Natural killer cell (primary cell): ENCODE data around the gene ATIC. TPM values are rescaled to one million over a fixed set of nuclear protein-coding genes. Genes with fewer than 3 reads are reported as not detected.

ENCODE experiments used
- ATAC-seq, 3 donors: fragments of 150-1000 bp in 2 of 3; fragments of 200-7000 bp in 1 of 3; cut with Tn5 transposase; 1 replicate in 1 of 3; 2 replicates in 2 of 3; pipeline ENCODE4 v1.10.0; 2021; ENCODE audit warnings: mild to moderate bottlenecking in 2 of 3, moderate library complexity in 2 of 3
- DNase-seq, 2 donors: peaks; one replicate each; pipeline versions ENCODE4 v3.0.0 to v3.0.0-alpha.2; 2013 to 2021; ENCODE audit warnings: mixed read lengths in 1 of 2
- H3K27ac ChIP-seq: one replicate; pipeline ENCODE4 v1.5.1; 2013; ENCODE audit warnings: mild to moderate bottlenecking, low read length
- H3K27me3 ChIP-seq: one replicate; pipeline ENCODE4 v1.6.1; 2013; ENCODE audit warnings: low read length; ENCODE audit not compliant: control insufficient read depth, insufficient read depth
- H3K36me3 ChIP-seq: one replicate; pipeline ENCODE4 v1.6.1; 2013; ENCODE audit warnings: low read length; ENCODE audit not compliant: control insufficient read depth, insufficient read depth
- H3K4me1 ChIP-seq: one replicate; pipeline ENCODE4 v1.6.1; 2013; ENCODE audit warnings: low read length; ENCODE audit not compliant: control insufficient read depth, insufficient read depth
- H3K4me3 ChIP-seq: one replicate; pipeline ENCODE4 v1.5.1; 2013; ENCODE audit warnings: low read length
- H3K9me3 ChIP-seq: one replicate; pipeline ENCODE4 v1.6.1; 2013; ENCODE audit warnings: low read length; ENCODE audit not compliant: control insufficient read depth, insufficient read depth
- H3K27ac Mint-ChIP-seq, 2 donors: one replicate each; pipeline ENCODE4 v1.8.0; 2022; ENCODE audit warnings: mild to moderate bottlenecking in 2 of 2, mixed read lengths in 2 of 2, moderate library complexity in 1 of 2
- H3K27me3 Mint-ChIP-seq, 2 donors: one replicate each; pipeline ENCODE4 v1.8.0; 2022; ENCODE audit warnings: low read depth in 2 of 2, mixed read lengths in 2 of 2
- H3K36me3 Mint-ChIP-seq: one replicate; pipeline ENCODE4 v1.8.0; 2022; ENCODE audit warnings: mixed read lengths
- H3K4me1 Mint-ChIP-seq, 2 donors: one replicate each; pipeline ENCODE4 v1.8.0; 2022; ENCODE audit warnings: mixed read lengths in 2 of 2
- H3K4me3 Mint-ChIP-seq: one replicate; pipeline ENCODE4 v1.8.0; 2022; ENCODE audit warnings: mild to moderate bottlenecking, moderate library complexity, mixed read lengths
- H3K9me3 Mint-ChIP-seq, 2 donors: one replicate each; pipeline ENCODE4 v1.8.0; 2022; ENCODE audit warnings: mixed read lengths in 2 of 2
- WGBS: methylation state at CpG from one replicate; pipeline ENCODE4 v1.1.7; 2013; ENCODE audit warnings: missing lambda C conversion rate; ENCODE audit not compliant: insufficient coverage; 5-methylcytosine and 5-hydroxymethylcytosine counted together
- intact Hi-C: fragments of 100-400 bp; cut with micrococcal nuclease; formaldehyde crosslinking; loops from one replicate; pipeline ENCODE4 v1.14.2; 2022
- total RNA-seq, 4 donors: library from RNA; stranded (reverse); fragments of 120-200 nt in 1 of 4; gene quantifications; one replicate each; pipeline versions ENCODE4 v1.2.3 to v1.2.4, GENCODE V29; 2013 to 2022
- TF ChIP-seq, protein P1 (sequence below): fragments of 200-600 bp; IDR thresholded peaks from one replicate; pipeline ENCODE4 v1.8.0; 2022; ENCODE audit warnings: antibody characterized with exemption

ATIC gene
- total RNA-seq, 3 donors from 2014 or later (not counting 1 experiment from before 2014, with no cell fraction given): 33.2 to 49.9 (median 44.5) TPM

DNA sequence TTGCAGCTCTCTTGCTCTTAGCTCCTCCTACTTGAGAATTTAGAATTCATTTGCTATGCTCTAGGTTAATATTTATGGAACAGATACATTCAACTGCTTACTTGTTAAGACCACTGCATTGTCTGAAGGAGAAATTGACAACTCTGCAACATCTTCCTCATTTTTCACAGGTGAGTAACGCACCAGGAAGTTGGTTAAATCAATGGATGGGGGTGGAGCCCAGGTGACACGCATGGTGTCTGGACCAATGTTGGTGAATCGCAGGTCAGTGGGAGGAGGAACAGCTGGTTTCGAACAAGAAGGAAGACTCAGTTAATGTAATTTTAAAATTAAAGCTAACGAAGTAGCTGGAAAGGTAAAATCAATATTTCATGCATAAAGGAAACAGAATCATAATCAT, 79.7 kb downstream of the ATIC start:
- WGBS: 88% methylated on average over 4 of the region's 5 CpGs
- Mint-ChIP-seq H3K9me3 (no peaks in the 10 kb centered on the region), H3K36me3 (no peaks in the 10 kb centered on the region), H3K4me1 (no peaks in the 10 kb centered on the region), H3K4me3 (no peak overlapping the region), H3K27me3 (peaks cover 4 to 17% of the 10 kb centered on the region in 2 donors), H3K27ac (no peak overlapping the region)
- Histone ChIP-seq H3K36me3 (no peaks in the 10 kb centered on the region), H3K4me1 (no peaks in the 10 kb centered on the region), H3K9me3 (no peaks in the 10 kb centered on the region), H3K4me3 (no peak overlapping the region), H3K27me3 (no peaks in the 10 kb centered on the region), H3K27ac (no peak overlapping the region)
- DNase-seq: no peak
- ATAC-seq: no peak
- intact Hi-C loops: no loop called here
- TF ChIP-seq, protein P1, sequence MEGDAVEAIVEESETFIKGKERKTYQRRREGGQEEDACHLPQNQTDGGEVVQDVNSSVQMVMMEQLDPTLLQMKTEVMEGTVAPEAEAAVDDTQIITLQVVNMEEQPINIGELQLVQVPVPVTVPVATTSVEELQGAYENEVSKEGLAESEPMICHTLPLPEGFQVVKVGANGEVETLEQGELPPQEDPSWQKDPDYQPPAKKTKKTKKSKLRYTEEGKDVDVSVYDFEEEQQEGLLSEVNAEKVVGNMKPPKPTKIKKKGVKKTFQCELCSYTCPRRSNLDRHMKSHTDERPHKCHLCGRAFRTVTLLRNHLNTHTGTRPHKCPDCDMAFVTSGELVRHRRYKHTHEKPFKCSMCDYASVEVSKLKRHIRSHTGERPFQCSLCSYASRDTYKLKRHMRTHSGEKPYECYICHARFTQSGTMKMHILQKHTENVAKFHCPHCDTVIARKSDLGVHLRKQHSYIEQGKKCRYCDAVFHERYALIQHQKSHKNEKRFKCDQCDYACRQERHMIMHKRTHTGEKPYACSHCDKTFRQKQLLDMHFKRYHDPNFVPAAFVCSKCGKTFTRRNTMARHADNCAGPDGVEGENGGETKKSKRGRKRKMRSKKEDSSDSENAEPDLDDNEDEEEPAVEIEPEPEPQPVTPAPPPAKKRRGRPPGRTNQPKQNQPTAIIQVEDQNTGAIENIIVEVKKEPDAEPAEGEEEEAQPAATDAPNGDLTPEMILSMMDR: no peak

DNA sequence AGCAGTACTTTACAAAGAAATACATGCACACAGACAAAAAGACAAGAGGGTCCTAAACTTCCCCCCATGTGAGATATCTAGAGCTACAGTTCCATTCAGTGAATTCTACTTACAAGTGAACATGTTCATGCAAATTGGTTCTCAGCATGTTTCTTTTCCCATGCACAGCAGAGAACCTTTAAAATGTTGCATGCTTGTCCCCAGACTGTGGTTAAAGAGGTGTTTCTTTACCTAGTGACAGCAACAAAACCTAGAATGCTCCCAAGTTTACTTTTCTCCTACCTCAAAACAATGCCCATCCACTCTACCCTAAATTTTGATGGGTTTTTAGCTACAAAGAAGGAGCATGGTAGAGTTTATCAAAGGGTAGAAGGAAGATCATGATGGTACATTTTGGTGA, 80.3 kb downstream of the ATIC start:
- Mint-ChIP-seq H3K4me1 (no peaks in the 10 kb centered on the region), H3K36me3 (no peaks in the 10 kb centered on the region)

DNA sequence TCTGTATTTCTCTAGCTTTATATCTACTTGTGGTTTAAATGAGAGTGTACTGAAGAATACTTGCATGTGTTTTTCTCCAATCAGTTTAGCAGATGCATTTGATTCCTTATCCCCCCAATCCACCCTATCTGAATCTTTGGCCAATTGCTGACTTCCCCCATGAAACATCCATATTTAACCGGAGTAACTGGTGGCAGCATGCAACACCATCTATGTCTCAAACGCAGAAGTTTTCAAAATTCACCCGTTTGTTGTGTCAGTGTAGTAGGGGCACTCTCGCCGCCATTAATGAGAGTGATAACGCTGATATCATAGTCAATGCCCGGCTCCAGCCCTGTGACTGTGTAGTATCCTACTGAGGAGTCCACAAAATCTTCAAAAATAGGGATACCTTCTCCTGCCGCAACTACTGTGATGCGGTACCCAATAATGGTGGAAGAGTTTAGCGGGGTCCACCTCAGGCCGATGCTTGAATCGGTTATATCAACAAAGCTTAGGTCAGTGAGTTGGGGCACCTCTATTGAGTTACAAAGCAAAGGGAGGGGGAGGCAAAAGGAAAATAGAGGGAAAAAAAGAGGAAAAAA, 80.9 kb downstream of the ATIC start:
- Histone ChIP-seq H3K36me3 (no peaks in the 10 kb centered on the region), H3K9me3 (no peaks in the 10 kb centered on the region), H3K4me1 (no peaks in the 10 kb centered on the region), H3K27ac (no peak overlapping the region), H3K4me3 (no peak overlapping the region), H3K27me3 (no peaks in the 10 kb centered on the region)
- Mint-ChIP-seq H3K4me1 (no peaks in the 10 kb centered on the region), H3K27ac (no peak overlapping the region), H3K27me3 (peaks cover 4 to 20% of the 10 kb centered on the region in 2 donors), H3K9me3 (no peaks in the 10 kb centered on the region), H3K36me3 (no peaks in the 10 kb centered on the region), H3K4me3 (no peak overlapping the region)
- ATAC-seq: no peak
- DNase-seq: no peak
- intact Hi-C loops: no loop called here
- TF ChIP-seq, protein P1: no peak
- WGBS: 96% methylated on average over 12 of the region's 12 CpGs

More for the DNA sequence above, 80.3 kb downstream of the ATIC start:
- Histone ChIP-seq H3K4me3 (no peak overlapping the region), H3K27me3 (no peaks in the 10 kb centered on the region), H3K9me3 (no peaks in the 10 kb centered on the region), H3K27ac (no peak overlapping the region), H3K4me1 (no peaks in the 10 kb centered on the region), H3K36me3 (no peaks in the 10 kb centered on the region)
- no peak for ATAC-seq
- H3K4me3 Mint-ChIP-seq: no peak overlapping the region
- TF ChIP-seq, protein P1: no peak
- no peaks in the 10 kb centered on the region for H3K9me3 Mint-ChIP-seq
- DNase-seq: no peak
- intact Hi-C loops: no loop called here
- peaks cover 4 to 17% of the 10 kb centered on the region in 2 donors for H3K27me3 Mint-ChIP-seq
- H3K27ac Mint-ChIP-seq: no peak overlapping the region
